LNCaP clone FGC (cell line): ENCODE measurements around the gene DLX4.

Experiments used
- DNase-seq: peaks from one replicate; pipeline ENCODE4 v3.0.0-alpha.2; 2011; ENCODE audit warnings: low read depth
- H3K4me3 ChIP-seq: 2 replicates; pipeline ENCODE4 v1.5.1; 2011; ENCODE audit warnings: mild to moderate bottlenecking, low read depth, low read length, control low read depth
- TF ChIP-seq, protein P1 (sequence below): IDR thresholded peaks from 2 replicates; pipeline ENCODE4 v1.5.1; 2012; ENCODE audit warnings: mild to moderate bottlenecking; ENCODE audit not compliant: control insufficient read depth, insufficient read depth; ENCODE audit errors: extremely low read depth

DLX4 gene

DNA sequence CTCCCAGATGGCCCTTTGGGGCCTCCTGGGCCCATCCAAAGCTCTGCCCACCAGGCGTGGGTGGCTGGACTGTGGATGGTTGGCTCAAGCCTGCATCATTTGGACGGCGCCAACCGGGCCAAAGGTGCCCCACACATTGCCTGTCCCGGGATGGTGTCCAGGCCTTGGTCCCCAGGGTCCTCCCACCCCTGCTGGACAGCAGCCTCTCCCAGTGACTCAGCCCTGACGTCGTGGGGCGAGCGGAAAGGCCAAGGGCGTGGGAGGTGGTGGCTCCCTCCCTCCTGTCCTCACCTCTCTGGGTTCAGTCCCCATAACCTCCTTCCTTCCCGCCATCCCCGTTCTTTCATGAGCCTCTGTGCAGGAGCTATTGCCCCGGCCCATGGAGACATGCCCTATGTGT is 42.1 kb upstream of the DLX4 start:
- TF ChIP-seq, protein P1, sequence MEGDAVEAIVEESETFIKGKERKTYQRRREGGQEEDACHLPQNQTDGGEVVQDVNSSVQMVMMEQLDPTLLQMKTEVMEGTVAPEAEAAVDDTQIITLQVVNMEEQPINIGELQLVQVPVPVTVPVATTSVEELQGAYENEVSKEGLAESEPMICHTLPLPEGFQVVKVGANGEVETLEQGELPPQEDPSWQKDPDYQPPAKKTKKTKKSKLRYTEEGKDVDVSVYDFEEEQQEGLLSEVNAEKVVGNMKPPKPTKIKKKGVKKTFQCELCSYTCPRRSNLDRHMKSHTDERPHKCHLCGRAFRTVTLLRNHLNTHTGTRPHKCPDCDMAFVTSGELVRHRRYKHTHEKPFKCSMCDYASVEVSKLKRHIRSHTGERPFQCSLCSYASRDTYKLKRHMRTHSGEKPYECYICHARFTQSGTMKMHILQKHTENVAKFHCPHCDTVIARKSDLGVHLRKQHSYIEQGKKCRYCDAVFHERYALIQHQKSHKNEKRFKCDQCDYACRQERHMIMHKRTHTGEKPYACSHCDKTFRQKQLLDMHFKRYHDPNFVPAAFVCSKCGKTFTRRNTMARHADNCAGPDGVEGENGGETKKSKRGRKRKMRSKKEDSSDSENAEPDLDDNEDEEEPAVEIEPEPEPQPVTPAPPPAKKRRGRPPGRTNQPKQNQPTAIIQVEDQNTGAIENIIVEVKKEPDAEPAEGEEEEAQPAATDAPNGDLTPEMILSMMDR: no peak
- H3K4me3 ChIP-seq: no peak overlapping the region
- no peak for DNase-seq

DNA sequence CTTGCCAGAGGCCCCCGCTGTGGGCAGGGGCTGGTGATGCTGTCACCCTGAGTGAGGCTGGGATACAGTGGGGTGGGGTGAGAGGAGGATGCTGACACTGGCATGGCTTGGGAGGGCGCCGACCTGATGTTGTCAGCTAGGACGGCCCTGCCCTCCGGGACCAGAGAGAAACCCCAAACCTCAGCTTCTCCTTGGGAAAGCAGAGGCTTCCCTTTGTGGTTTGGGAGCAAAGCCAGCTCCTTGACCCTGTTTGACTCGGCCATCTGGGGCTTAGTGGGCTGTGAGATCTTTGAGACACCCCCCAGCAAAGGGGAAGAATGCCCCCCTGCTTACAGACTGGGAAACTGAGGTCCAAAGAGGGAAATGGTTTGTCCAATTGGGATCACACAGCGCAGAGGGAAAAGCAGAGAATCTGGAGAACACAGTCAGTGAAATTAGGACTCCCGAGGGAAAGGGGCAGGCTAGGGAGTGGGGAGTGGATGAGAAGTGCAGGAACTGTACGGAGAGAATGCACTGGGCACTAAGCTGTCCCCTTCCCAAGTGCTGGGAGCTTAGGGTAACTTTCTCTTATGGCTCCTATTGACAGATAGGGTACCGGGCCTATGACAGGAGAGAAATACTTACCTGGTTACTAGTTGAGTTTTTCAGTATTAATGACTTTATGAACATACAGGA is 40.7 kb upstream of the DLX4 start:
- DNase-seq: no peak
- TF ChIP-seq, protein P1: no peak
- H3K4me3 ChIP-seq: no peak overlapping the region

DNA sequence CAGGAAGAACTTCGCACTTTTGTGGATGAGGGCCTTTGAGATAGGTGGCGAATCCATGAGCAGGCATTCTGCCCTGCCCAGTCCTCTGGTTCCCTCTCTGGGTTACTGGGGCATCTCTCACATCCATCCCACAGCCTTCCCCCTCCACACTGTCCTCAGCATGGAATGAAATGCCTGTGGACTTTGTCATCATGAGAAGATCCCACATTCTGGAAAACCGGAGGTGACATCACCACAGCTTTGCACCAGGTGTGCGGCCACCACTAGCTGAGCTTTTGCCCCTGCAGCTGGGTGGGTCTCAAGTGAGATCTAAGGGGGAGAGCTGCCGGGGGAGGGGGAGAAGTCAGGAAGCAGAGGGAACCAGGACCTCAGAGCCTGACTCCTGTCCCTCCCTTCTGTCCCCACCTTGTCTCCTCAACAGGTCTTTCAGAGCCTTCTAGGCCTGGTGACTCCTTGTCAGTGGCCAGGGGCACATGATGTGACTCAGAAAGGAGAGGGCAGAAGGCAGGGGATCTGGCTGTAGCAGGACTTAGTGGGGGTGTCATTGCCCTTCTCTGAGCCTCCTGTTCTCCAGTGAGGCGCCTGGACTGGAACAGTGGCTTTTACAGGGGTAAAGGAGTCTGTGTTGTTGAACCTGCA is 40.0 kb upstream of the DLX4 start:
- no peak overlapping the region for H3K4me3 ChIP-seq
- no peak for DNase-seq
- TF ChIP-seq, protein P1: no peak

DNA sequence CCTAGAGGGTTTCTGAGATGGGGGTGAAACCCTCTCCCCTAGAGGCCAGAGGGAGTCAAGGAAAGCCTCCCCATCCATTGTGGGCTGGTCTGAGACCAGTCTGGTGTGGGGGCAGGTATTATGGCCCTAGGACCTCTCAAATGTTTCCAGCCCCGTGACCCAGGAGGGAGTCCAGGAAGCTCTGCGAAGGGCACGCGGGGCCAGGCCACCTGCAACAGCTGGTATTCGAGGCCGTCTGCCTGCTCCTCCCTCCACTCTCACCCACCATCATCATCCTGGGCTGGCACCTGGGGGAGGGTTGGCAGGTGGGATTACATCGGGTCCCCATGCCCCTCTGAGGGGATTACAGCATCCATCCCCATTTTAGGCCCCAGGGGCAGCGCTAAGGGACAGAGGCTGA is 38.1 kb upstream of the DLX4 start:
- TF ChIP-seq, protein P1: no peak
- DNase-seq: no peak
- no peak overlapping the region for H3K4me3 ChIP-seq

DNA sequence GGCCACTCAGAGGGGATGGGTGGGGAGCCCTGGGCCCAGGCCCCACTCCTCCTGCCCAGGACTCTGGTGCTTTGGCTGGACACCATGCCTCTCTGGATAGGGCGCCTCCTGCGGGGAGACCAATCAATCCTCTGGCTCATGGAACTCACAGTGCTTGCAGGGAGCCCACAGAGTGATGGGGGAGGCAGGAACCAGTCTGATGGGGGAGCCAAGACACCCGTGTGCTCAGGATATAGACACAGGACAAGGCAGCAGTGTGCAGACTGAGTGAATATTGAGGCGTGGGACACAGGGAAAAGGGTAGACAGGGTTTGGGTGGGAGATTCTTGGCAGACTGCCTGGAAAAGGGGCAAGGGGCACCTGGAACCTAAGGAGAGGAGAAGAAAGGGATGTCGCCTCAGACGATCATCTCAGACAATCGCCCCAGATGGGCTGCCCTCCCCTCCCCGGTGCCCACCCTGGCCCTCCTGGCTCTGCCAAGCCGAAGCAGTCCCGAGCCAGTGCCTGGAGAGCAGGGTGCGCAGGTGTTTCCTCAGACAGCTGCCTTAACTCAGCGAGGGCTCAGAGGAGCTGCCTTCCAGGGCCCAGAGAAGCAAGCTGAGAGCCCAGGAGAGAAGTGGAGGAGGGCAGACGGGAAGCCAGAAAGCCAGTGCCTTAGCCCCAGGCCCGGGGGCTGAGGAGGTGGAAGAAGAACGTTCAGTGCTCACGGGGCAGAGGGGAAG is 37.4 kb upstream of the DLX4 start:
- H3K4me3 ChIP-seq: no peak overlapping the region
- TF ChIP-seq, protein P1: no peak
- DNase-seq: no peak

DNA sequence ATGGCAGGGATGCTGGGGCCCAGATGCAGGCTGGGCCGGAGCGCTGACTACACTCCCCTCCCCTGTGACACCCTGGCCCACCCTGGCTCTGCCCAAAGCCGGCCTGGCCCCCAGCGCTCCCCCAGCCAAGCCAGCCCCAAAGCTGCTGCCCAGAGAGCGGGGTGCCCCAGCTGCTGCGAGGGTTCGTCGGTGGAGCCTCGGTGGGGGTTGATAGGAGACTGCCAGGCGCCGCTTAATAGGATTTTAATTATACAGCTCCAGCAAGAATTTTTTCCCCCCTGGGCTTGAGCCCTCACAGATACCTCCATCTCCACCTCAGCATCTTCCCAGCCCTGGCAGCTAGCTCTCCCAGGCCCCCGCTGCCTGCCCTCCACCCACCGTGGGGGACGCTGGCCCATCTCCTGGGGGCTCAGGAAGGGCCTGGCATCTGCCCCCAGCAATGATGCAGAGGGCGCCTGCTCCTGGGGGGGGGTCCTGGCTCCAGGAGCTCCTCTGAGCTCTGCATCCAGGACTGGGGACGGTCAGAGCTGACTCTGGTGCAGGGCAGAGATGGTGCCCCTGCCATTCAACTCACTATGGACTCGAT is 36.8 kb upstream of the DLX4 start:
- TF ChIP-seq, protein P1: no peak
- no peak for DNase-seq
- no peak overlapping the region for H3K4me3 ChIP-seq
